Measurements from ENCODE around the gene INTS2. TPM values are rescaled to one million over a fixed set of nuclear protein-coding genes. Genes with fewer than 3 reads are reported as not detected.

Gene INTS2
- total RNA-seq, 1 experiment from 2014 or later = 20.8 TPM

- no peak overlapping the region for H3K4ac ChIP-seq (ENCODE audit: low read depth, low read length)
- H3K14ac ChIP-seq (ENCODE audit: insufficient read depth, low read length) = no peak overlapping the region
- H4K5ac ChIP-seq (ENCODE audit: insufficient read length, low read depth, low read length) = no peak overlapping the region
- H2BK5ac ChIP-seq (ENCODE audit: insufficient read length, low read length) = no peak overlapping the region
- no peak overlapping the region for H3K18ac ChIP-seq (ENCODE audit: insufficient read length, low read depth, low read length)
- H3K27ac ChIP-seq (ENCODE audit: insufficient read length, low read depth, low read length) = no peak overlapping the region
- Mint-ChIP-seq H3K4me1 (no peaks in the 10 kb centered on the region), H3K36me3 (ENCODE audit: insufficient read depth in 1 of 3, low read depth in 3 of 3) (peaks cover 30 to 58% (median 55%) of the 10 kb centered on the region in 3 experiments), H3K9me3 (no peaks in the 10 kb centered on the region), H3K27me3 (ENCODE audit: low read depth) (no peaks in the 10 kb centered on the region), H3K4me3 (no peak overlapping the region), H3K27ac (no peak overlapping the region)
- no peaks in the 10 kb centered on the region for H3K79me2 ChIP-seq (ENCODE audit: insufficient read depth, low read length)
- no peak overlapping the region for H2AK5ac ChIP-seq (ENCODE audit: insufficient read length, low read length)
- H3K27me3 ChIP-seq (ENCODE audit: insufficient read depth, low read length) = no peaks in the 10 kb centered on the region
- no peaks in the 10 kb centered on the region for H4K20me1 ChIP-seq (ENCODE audit: control insufficient read depth, insufficient read depth, insufficient read length)
- no peak overlapping the region for H2BK120ac ChIP-seq (ENCODE audit: low read depth, low read length, poor library complexity, severe bottlenecking)
- H2BK12ac ChIP-seq (ENCODE audit: insufficient read length, low read depth, low read length) = no peak overlapping the region
- H3K23ac ChIP-seq (ENCODE audit: insufficient read length, low read depth, low read length) = no peak overlapping the region
- no peak overlapping the region for H3T11ph ChIP-seq (ENCODE audit: low read length)
- H4K8ac ChIP-seq (replicated peaks; ENCODE audit: insufficient read length, low read depth, low read length) = no peak overlapping the region
- no peaks in the 10 kb centered on the region for H3K79me1 ChIP-seq (ENCODE audit: insufficient read depth, low read depth, low read length, poor library complexity, severe bottlenecking)
- H2BK15ac ChIP-seq (ENCODE audit: low read depth, low read length) = no peak overlapping the region
- H3K23me2 ChIP-seq (ENCODE audit: insufficient read length, low read depth, low read length, poor library complexity, severe bottlenecking) = no peaks in the 10 kb centered on the region
- H3K56ac ChIP-seq (ENCODE audit: insufficient read length, low read depth, low read length) = no peak overlapping the region
- H3K4me1 ChIP-seq (ENCODE audit: insufficient read depth, low read length) = no peaks in the 10 kb centered on the region
- no peak overlapping the region for H3K4me2 ChIP-seq (ENCODE audit: insufficient read depth, insufficient read length, low read length)
- WGBS (ENCODE audit: extremely low coverage, insufficient read length, low lambda C conversion rate) = no CpG with 5 or more reads among the region's 3 CpGs
- DNase-seq = no peak
- no peak overlapping the region for H2BK20ac ChIP-seq (ENCODE audit: low read depth, low read length, poor library complexity, severe bottlenecking)
- TF ChIP-seq CTCF (conservative IDR thresholded peaks at IDR 0.05) = no peak
- H2AFZ ChIP-seq (ENCODE audit: low read length) = no peak overlapping the region
- no peak overlapping the region for H4K91ac ChIP-seq (ENCODE audit: insufficient read length, low read depth, low read length)
- H3K9ac ChIP-seq (ENCODE audit: extremely low read depth, insufficient read length, low read length) = no peak overlapping the region
- H3K9me3 ChIP-seq (ENCODE audit: control insufficient read depth, low read depth, low read length) = no peaks in the 10 kb centered on the region
These were observed 80.9 kb downstream of the INTS2 start for GRCh38 chr17:61846761-61847375.
